HL-60 (cell line): ENCODE measurements around the gene TRIM29.

Experiments used
- DNase-seq, 2 experiments: peaks; one replicate each; pipeline ENCODE4 v3.0.0-alpha.2; 2010 to 2020; ENCODE audit warnings: low read depth in 1 of 2, low spot score in 1 of 2
- H3K27ac ChIP-seq: fragments of 250-450 bp; sonication (Bioruptor Pico); replicated peaks from 2 replicates; pipeline ENCODE4 v1.5.1; 2020; ENCODE audit warnings: mild to moderate bottlenecking, moderate library complexity
- H3K27me3 ChIP-seq: fragments of 250-450 bp; sonication (Bioruptor Pico); 2 replicates; pipeline ENCODE4 v1.5.1; 2021; ENCODE audit warnings: mild to moderate bottlenecking, moderate library complexity; ENCODE audit not compliant: insufficient read depth, poor library complexity, severe bottlenecking
- H3K4me3 ChIP-seq: replicated peaks from 2 replicates; pipeline ENCODE4 v1.5.1; 2011; ENCODE audit warnings: mild to moderate bottlenecking, control low read depth, low read length; ENCODE audit not compliant: insufficient read depth
- CTCF ChIP-seq: IDR thresholded peaks from one replicate; pipeline ENCODE4 v1.5.1; 2011; ENCODE audit warnings: low read length, control low read depth, inconsistent platforms; ENCODE audit not compliant: insufficient read depth
- GABPA ChIP-seq: IDR thresholded peaks from 2 replicates; pipeline ENCODE4 v1.6.1; 2012; ENCODE audit warnings: low read depth
- POLR2AphosphoS5 ChIP-seq: IDR thresholded peaks from 2 replicates; pipeline ENCODE4 v1.6.1; 2012; ENCODE audit warnings: low read depth
- REST ChIP-seq: IDR thresholded peaks from 2 replicates; pipeline ENCODE4 v1.6.1; 2012; ENCODE audit warnings: low read depth; ENCODE audit not compliant: insufficient replicate concordance
- SPI1 ChIP-seq: IDR thresholded peaks from 2 replicates; pipeline ENCODE4 v1.6.1; 2012; ENCODE audit warnings: low read depth, mild to moderate bottlenecking, borderline replicate concordance

The TRIM29 gene

GRCh38 chr11:120169981-120170698 lies 32.2 kb upstream of the TRIM29 start:
- peaks cover 12% of the 10 kb centered on the region for H3K27me3 ChIP-seq
- H3K4me3 ChIP-seq: no peak overlapping the region
- no peak overlapping the region for H3K27ac ChIP-seq
- no peak for DNase-seq
- TF ChIP-seq SPI1 (no peak), POLR2AphosphoS5 (no peak), REST (no peak)

- no peak for TF ChIP-seq GABPA
- peak; percentile 74; the same call in 1 of the 2 replicates for TF ChIP-seq SPI1
- peak; percentile 65 for TF ChIP-seq CTCF
Observed at GRCh38 chr11:120168960-120169681, 31.2 kb upstream of the TRIM29 start.

GRCh38 chr11:120168108-120168959 lies 30.4 kb upstream of the TRIM29 start:
- TF ChIP-seq GABPA (no peak), REST (no peak), CTCF (no peak), SPI1 (no peak), POLR2AphosphoS5 (no peak)
- Histone ChIP-seq H3K27ac (no peak overlapping the region), H3K4me3 (peak overlapping the region; percentile 42), H3K27me3 (peaks cover 14% of the 10 kb centered on the region)
- DNase-seq: no peak

More at GRCh38 chr11:120168960-120169681, 31.2 kb upstream of the TRIM29 start:
- Histone ChIP-seq H3K4me3 (peak overlapping the region; percentile 42), H3K27me3 (peaks cover 14% of the 10 kb centered on the region), H3K27ac (no peak overlapping the region)
- DNase-seq: peak; percentile 29 to 45

GRCh38 chr11:120167659-120168058 lies 29.7 kb upstream of the TRIM29 start:
- Histone ChIP-seq H3K27me3 (peaks cover 14% of the 10 kb centered on the region), H3K27ac (no peak overlapping the region), H3K4me3 (no peak overlapping the region)
- no peak for DNase-seq
- TF ChIP-seq CTCF: no peak
- no peak for TF ChIP-seq REST
- TF ChIP-seq SPI1: no peak
- TF ChIP-seq POLR2AphosphoS5: no peak
- no peak for TF ChIP-seq GABPA
